Suprapubic skin (tissue), 4 donors: ENCODE results near the gene RICTOR.

Source experiments
- CTCF ChIP-seq, 2 donors: fragments of 200-600 bp in 1 of 2; fragments of 450-650 bp in 1 of 2; sonication (generic) in 1 of 2; IDR thresholded peaks; one replicate each; pipeline ENCODE4 v1.5.1; 2016 to 2019; ENCODE audit warnings: antibody characterized with exemption in 2 of 2, mild to moderate bottlenecking in 1 of 2, moderate library complexity in 1 of 2
- EP300 ChIP-seq: sonication (generic); formaldehyde crosslinking; IDR thresholded peaks from one replicate; pipeline ENCODE4 v1.6.1; 2017; ENCODE audit warnings: antibody characterized with exemption
- POLR2A ChIP-seq, 2 donors: fragments of 450-650 bp; IDR thresholded peaks; one replicate each; pipeline ENCODE4 v1.6.1; 2017; ENCODE audit warnings: antibody characterized with exemption in 2 of 2, mild to moderate bottlenecking in 2 of 2, moderate library complexity in 2 of 2
- POLR2AphosphoS5 ChIP-seq, 3 donors: sonication (generic); formaldehyde crosslinking; IDR thresholded peaks; one replicate each; pipeline ENCODE4 v1.6.1; 2017; ENCODE audit warnings: antibody characterized with exemption in 3 of 3

- TF ChIP-seq CTCF (IDR thresholded peaks at IDR 0.05): no peak
- TF ChIP-seq POLR2A (IDR thresholded peaks at IDR 0.05): no peak
- no peak for TF ChIP-seq EP300
- no peak for TF ChIP-seq POLR2AphosphoS5 (IDR thresholded peaks at IDR 0.05)
Measured at GRCh38 chr5:38997591-38997990, 76.6 kb downstream of the RICTOR start.
